Endothelial cell of umbilical vein (primary cell): ENCODE measurements around the gene SLC7A4.

Experiments used
- EZH2 ChIP-seq: IDR thresholded peaks from 2 replicates; pipeline ENCODE4 v1.6.1; 2012; ENCODE audit warnings: borderline replicate concordance, low read depth, mild to moderate bottlenecking, moderate library complexity, low read length, inconsistent platforms; ENCODE audit not compliant: severe bottlenecking
- FOS ChIP-seq: IDR thresholded peaks from 2 replicates; pipeline ENCODE4 v1.6.1; 2011; ENCODE audit warnings: mild to moderate bottlenecking, low read length, moderate library complexity, borderline replicate concordance; ENCODE audit not compliant: insufficient read depth
- JUN ChIP-seq: IDR thresholded peaks from 2 replicates; pipeline ENCODE4 v1.6.1; 2011; ENCODE audit warnings: borderline replicate concordance, low read depth; ENCODE audit not compliant: insufficient read length, insufficient read depth
- MYC ChIP-seq: IDR thresholded peaks from one replicate; pipeline ENCODE4 v1.6.1; 2011; ENCODE audit warnings: mild to moderate bottlenecking, low read depth, low read length
- POLR2A ChIP-seq: IDR thresholded peaks from 2 replicates; pipeline ENCODE4 v1.6.1; 2012; ENCODE audit warnings: low read depth, mild to moderate bottlenecking, control low read depth, low read length
- POLR2AphosphoS5 ChIP-seq: IDR thresholded peaks from 2 replicates; pipeline ENCODE4 v1.6.1; 2012; ENCODE audit warnings: low read depth, mild to moderate bottlenecking, control low read depth, low read length, moderate library complexity; ENCODE audit not compliant: insufficient read depth
- TF ChIP-seq, protein P1 (sequence below): IDR thresholded peaks from 2 replicates; pipeline ENCODE4 v1.6.1; 2011; ENCODE audit not compliant: insufficient read depth, insufficient read length
- TF ChIP-seq, protein P2 (sequence below), 2 donors: IDR thresholded peaks; 1 replicate in 1 of 2; 2 replicates in 1 of 2; pipeline ENCODE4 v1.5.1; 2011; ENCODE audit warnings: low read length in 2 of 2, mild to moderate bottlenecking in 2 of 2, moderate library complexity in 2 of 2, control low read depth in 1 of 2, inconsistent platforms in 1 of 2, low read depth in 1 of 2; ENCODE audit not compliant: insufficient read depth in 1 of 2; ENCODE audit errors: extremely low read depth in 1 of 2

DNA sequence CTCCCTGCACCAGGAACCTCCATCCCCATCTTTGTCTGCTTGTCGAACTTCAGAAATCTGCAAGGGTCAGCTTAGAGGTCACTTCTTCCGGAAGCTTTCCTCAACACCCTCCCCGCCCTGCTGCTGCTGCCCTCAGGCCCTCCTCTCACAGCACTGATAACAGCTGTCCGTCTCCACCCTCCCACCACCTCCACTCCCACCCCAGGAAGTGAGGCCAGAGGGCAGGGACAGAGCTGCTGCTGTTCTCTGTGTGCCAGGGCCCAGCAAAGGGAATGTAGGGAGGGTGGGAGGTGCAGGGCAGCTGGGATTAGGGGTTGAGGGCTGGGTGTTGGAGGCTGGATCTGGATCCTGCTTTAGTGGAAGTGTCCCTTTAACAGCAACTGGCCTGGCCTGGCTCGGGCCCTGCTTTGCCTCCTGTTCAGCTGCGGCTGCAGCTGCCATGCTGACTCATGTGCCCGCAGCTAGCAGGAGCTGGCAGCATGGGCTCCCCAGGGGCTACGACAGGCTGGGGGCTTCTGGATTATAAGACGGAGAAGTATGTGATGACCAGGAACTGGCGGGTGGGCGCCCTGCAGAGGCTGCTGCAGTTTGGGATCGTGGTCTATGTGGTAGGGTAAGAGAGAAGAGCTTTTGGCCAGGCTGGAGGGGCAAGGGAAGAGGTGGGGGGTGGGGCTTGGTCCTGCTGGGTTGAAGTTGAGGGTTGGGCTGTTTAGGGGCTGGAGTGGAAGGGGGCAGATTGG is 17.5 kb downstream of the SLC7A4 start, which contains the start of gene P2RX6:
- TF ChIP-seq, protein P1, sequence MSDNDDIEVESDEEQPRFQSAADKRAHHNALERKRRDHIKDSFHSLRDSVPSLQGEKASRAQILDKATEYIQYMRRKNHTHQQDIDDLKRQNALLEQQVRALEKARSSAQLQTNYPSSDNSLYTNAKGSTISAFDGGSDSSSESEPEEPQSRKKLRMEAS = no peak
- no peak for TF ChIP-seq EZH2
- TF ChIP-seq, protein P2, sequence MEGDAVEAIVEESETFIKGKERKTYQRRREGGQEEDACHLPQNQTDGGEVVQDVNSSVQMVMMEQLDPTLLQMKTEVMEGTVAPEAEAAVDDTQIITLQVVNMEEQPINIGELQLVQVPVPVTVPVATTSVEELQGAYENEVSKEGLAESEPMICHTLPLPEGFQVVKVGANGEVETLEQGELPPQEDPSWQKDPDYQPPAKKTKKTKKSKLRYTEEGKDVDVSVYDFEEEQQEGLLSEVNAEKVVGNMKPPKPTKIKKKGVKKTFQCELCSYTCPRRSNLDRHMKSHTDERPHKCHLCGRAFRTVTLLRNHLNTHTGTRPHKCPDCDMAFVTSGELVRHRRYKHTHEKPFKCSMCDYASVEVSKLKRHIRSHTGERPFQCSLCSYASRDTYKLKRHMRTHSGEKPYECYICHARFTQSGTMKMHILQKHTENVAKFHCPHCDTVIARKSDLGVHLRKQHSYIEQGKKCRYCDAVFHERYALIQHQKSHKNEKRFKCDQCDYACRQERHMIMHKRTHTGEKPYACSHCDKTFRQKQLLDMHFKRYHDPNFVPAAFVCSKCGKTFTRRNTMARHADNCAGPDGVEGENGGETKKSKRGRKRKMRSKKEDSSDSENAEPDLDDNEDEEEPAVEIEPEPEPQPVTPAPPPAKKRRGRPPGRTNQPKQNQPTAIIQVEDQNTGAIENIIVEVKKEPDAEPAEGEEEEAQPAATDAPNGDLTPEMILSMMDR (IDR thresholded peaks at IDR 0.05; ENCODE audit: extremely low read depth in 1 of 2, insufficient read depth in 1 of 2, low read depth in 1 of 2, low read length in 2 of 2) = no peak
- no peak for TF ChIP-seq JUN
- TF ChIP-seq FOS = no peak
- no peak for TF ChIP-seq POLR2A
- no peak for TF ChIP-seq POLR2AphosphoS5
- no peak for TF ChIP-seq MYC
